Endothelial cell of hepatic sinusoid (primary cell): Measurements from ENCODE around the gene GALNT9.
"Not testable (repeated sequence)": the region's sequence is repeated elsewhere in the genome, so short reads cannot be mapped to it uniquely, and the experiment has no call there.

Experiments used
- in situ Hi-C: cut with HindIII; loops from 2 replicates; pipeline ENCODE4 v1.10.0; 2017; ENCODE audit warnings: low sequenced_read_pairs

Gene GALNT9

DNA sequence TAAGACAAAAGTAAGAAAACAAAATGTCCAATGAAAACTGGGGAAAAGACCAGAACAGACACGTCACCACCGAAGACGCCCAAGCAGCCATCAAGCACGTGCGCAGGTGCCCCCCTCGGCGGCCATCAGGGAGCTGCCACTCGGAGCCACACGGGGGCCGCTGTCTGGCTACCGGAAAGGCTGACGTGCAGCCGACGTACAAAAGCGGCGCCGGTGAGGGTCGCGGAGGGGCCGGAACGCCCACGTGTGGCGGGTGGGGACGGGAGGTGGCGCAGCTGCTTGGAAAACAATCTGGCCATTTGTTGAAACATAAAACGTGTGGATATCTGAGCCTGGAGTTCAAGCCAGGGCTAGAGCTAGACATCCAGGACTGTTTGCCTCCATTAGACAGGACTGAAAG lies 60.7 kb downstream of the GALNT9 start:
- in situ Hi-C loops = no loop called here

DNA sequence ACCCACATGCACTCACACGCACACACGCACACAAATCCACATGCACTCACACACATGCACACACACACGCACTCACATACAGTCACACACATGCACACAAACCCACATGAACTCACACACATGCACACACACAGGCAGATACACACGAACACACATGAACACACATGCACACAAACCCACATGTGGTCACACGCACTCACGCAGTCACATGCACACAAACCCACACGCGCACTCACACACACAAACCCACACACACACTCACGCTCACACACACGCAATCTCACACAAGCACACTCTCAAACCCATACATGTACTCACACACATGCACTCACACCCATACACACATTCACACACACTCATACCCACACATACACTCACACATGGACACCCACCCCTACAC lies 61.5 kb downstream of the GALNT9 start:
- in situ Hi-C loops = no loop called here

GRCh38 chr12:132266802-132267201 lies 62.6 kb downstream of the GALNT9 start:
- in situ Hi-C loops = no loop called here

DNA sequence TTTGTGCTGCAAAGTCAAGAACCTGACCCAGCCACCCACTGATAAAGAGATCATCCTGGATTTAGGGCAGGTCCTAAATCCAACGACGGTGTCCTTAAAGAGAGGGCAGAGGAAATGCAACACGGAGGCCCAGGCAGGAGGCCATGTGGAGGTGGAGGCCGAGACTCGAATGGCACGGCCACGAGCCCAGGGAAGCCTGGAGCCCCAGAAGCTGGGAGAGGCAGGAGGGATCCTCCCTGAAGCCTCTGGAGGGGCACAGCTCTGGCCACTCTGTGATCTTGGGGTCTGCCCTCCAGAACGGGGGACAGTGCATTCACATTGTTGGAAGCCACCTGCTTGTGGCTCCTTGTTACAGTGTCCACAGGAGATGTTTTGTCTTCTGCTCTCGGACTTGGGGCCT lies 63.0 kb downstream of the GALNT9 start:
- in situ Hi-C loops = no loop called here

- in situ Hi-C loops = not testable (repeated sequence)
These were observed 63.6 kb downstream of the GALNT9 start for GRCh38 chr12:132265822-132266221.

GRCh38 chr12:132265056-132265800 lies 64.2 kb downstream of the GALNT9 start:
- in situ Hi-C loops = no loop called here

- in situ Hi-C loops = no loop called here
These were observed 65.0 kb downstream of the GALNT9 start for GRCh38 chr12:132264086-132265010.

DNA sequence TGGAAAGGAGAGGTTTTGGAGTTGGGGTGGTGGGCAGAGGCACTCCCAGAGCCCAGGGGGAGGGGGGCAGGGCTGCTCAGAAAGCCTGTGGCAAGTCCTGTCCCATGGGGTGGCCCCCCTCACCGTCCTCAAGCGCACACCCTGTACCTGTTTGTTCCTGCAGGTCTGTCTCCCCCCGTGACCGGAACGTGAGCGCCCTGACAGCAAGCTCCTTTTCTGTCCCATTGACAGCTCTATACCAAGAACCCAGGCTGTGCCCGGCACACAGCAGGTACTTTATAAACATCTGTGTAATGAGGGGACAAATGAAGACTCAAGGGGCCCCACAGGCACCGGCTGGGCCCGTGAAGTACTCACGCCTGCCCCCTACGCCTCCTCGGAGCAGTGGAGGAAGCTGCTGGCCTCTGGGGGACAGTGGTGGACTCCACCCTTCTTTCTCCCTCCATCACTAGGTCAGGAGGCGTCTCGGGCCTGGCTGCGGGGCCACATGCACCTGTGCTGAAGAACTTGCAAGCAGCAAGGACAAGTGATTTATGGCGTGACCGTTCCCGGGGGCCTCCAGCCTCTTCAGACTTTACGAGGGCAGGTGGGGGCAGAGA lies 65.8 kb downstream of the GALNT9 start:
- in situ Hi-C loops = no loop called here

DNA sequence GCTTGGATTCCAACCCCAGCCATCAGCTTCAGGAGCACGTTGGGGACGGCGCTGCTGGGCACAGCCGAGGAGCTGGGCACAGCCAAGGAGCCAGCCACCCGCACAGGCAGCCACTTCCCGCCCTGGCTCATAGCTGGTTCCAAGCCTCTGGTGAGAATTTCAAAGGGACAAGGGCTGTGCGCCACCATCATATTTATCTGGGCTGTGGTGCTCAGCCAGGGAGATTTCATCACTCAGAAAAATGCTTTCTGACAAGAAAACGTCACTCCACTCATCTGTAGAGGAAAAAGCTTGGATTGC lies 66.4 kb downstream of the GALNT9 start:
- in situ Hi-C loops = no loop called here

DNA sequence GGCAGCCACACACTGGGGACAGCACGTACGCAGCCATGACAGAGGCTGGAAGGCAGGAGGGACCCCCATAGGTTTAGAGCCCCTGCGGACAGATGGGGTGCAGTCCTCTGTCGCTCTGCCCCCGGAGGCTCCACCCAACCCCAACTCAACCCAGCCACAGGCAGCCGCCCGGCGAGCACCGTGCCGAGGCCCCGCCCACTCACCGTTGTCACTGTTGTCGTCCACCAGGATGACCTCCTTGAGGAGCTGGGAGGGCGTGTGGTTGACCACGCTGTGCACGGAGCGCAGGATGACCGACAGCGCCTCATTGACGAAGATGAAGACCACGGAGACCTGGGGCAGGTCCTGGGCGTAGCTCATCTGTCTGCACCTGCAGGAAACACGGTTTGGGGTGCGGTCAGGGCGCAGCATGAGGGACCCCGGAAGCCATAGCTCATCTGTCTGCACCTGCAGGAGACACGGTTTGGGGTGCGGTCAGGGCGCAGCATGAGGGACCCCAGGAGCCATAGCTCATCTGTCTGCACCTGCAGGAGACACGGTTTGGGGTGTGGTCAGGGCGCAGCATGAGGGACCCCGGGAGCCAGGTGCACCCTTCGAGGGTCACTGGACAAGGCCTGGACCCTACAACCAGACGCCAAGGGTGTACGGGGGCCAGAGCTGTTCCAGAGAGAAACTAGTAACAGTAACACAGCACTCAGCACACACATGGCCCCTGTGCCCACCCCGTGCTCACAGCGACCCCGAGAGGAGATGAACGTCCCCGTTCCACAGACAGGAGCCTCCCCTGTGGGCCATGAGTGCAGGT lies 66.9 kb downstream of the GALNT9 start:
- in situ Hi-C loops = no loop called here

- in situ Hi-C loops = no loop called here
These were observed 67.9 kb downstream of the GALNT9 start for GRCh38 chr12:132261328-132262138.

- in situ Hi-C loops = no loop called here
These were observed 68.7 kb downstream of the GALNT9 start for GRCh38 chr12:132260721-132261120.

- in situ Hi-C loops = no loop called here
These were observed 69.3 kb downstream of the GALNT9 start for GRCh38 chr12:132259872-132260695.

DNA sequence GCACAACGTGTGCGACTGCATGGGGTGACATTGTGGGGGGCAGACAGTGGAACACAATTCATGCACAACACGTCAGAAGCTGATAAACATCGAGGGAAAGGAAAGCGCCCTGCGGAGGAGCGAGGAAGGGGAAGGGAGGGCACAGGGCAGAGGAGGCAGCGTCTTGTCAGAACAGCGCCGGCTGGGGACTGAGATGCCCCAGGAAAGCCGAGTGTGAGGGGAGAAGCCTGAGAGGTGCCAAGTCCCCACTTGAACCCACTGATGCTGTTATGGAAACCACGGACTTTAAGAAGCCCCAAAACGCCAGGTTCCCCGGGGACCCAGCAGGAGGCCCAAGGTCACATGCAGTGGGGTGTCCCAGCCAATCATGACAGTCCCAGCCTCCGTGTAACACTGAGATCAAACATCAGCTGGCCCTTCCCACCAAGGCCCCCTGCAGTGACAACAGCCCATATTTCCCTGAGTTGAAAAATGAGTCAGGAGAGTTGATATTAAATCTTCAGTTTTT lies 70.0 kb downstream of the GALNT9 start:
- in situ Hi-C loops = no loop called here

- in situ Hi-C loops = no loop called here
These were observed 70.8 kb downstream of the GALNT9 start for GRCh38 chr12:132258543-132258942.

- in situ Hi-C loops = no loop called here
These were observed 71.4 kb downstream of the GALNT9 start for GRCh38 chr12:132257955-132258490.

- in situ Hi-C loops = no loop called here
These were observed 72.0 kb downstream of the GALNT9 start for GRCh38 chr12:132257206-132257954.

DNA sequence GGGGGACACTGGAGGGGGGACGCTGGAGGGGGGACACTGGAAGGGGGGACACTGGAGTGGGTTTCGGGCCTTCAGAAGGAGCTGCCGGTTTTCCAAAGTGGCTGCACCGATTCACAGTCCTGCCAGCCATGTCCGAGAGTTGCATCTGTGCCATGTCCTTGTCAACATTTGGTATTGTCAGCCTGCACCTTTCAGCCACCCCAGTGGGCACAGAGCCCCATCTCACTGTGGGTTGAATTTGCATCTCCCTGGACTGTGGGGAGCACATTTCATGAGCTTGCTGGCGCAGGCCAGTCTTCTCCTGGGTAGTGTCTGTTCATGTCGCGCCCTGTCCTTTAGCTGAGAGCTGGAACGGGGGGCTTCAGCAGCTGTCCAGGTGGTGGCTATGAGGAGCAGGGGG lies 72.7 kb downstream of the GALNT9 start:
- in situ Hi-C loops = no loop called here
